Measurements from ENCODE around the gene EDARADD. TPM values are rescaled to one million over a fixed set of nuclear protein-coding genes. Genes with fewer than 3 reads are reported as not detected.

EDARADD gene
- total RNA-seq, 1 donor from 2014 or later, result 1.4 TPM

DNA sequence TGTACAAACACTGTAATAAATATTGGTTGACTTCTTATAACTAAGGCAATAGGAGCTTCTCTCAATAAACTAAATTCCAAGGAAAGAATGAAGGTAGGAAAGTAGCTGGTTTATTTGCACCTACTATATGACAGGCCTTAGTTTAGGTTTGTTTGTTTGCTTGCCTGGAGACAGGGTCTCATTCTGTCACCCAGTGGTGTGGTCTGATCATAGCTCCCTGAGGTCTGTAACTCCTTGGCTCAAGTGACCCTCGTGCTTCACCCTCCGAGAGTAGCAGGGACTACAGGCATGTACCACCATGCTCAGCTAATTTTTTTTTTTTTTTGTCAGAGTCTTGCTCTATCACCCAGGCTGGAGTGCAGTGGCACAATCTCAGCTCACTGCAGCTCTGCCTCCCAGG, 1.9 kb upstream of the EDARADD start:
- Mint-ChIP-seq H3K36me3 (peaks cover 3% of the 10 kb centered on the region), H3K4me1 (peaks cover 14% of the 10 kb centered on the region), H3K4me3 (no peak overlapping the region), H3K9me3 (peaks cover 6% of the 10 kb centered on the region), H3K27ac (no peak overlapping the region), H3K27me3 (ENCODE audit: insufficient read depth, low read depth) (peaks cover 10% of the 10 kb centered on the region)
- H3K4me1 ChIP-seq, result peaks cover 5% of the 10 kb centered on the region
- no peaks in the 10 kb centered on the region for H3K79me2 ChIP-seq (ENCODE audit: low read depth)
- H3K36me3 ChIP-seq, result no peaks in the 10 kb centered on the region
- H2AFZ ChIP-seq (replicated peaks), result no peak overlapping the region
- TF ChIP-seq EZH2 (IDR thresholded peaks at IDR 0.05) (no peak), EZH2phosphoT487 (IDR thresholded peaks at IDR 0.05) (no peak)
- TF ChIP-seq, protein P1, sequence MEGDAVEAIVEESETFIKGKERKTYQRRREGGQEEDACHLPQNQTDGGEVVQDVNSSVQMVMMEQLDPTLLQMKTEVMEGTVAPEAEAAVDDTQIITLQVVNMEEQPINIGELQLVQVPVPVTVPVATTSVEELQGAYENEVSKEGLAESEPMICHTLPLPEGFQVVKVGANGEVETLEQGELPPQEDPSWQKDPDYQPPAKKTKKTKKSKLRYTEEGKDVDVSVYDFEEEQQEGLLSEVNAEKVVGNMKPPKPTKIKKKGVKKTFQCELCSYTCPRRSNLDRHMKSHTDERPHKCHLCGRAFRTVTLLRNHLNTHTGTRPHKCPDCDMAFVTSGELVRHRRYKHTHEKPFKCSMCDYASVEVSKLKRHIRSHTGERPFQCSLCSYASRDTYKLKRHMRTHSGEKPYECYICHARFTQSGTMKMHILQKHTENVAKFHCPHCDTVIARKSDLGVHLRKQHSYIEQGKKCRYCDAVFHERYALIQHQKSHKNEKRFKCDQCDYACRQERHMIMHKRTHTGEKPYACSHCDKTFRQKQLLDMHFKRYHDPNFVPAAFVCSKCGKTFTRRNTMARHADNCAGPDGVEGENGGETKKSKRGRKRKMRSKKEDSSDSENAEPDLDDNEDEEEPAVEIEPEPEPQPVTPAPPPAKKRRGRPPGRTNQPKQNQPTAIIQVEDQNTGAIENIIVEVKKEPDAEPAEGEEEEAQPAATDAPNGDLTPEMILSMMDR (IDR thresholded peaks at IDR 0.05), result no peak
- no peak for DNase-seq (ENCODE audit: low spot score)
- no peak overlapping the region for H3K4me3 ChIP-seq
- H3K9me3 ChIP-seq (ENCODE audit: low read depth), result no peaks in the 10 kb centered on the region
- no peaks in the 10 kb centered on the region for H3F3A ChIP-seq (ENCODE audit: low read depth)
- H3K27ac ChIP-seq, result no peak overlapping the region
- no peaks in the 10 kb centered on the region for H4K20me1 ChIP-seq (ENCODE audit: low read depth)
- no peak overlapping the region for H3K4me2 ChIP-seq
- peaks cover 43% of the 10 kb centered on the region for H3K27me3 ChIP-seq
- no peak overlapping the region for H3K9ac ChIP-seq

DNA sequence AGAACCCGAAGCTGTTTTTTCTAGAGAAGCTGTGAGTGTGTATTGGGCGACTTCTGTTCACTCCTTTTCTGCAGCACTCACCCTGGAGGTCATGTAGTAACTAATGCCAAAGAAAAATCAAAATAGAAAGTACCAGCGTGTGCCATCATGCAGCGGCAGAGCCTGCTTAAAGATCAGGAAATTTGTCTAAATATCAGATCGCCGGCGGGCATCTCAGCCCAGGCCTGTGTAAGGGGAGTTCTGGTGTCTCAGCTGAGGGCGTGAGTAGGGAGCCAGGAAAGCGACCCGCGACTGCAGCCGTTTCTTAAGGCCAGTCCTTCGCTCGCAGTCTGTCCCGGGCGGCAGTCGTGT, 768 bp downstream of the EDARADD start:
- no peak overlapping the region for H3K27ac Mint-ChIP-seq
- no peaks in the 10 kb centered on the region for H3K36me3 Mint-ChIP-seq
- peaks cover 17% of the 10 kb centered on the region for H3K27me3 Mint-ChIP-seq (ENCODE audit: insufficient read depth, low read depth)
- H3K9ac ChIP-seq, result no peak overlapping the region
- H3K9me3 Mint-ChIP-seq, result no peaks in the 10 kb centered on the region
- TF ChIP-seq, protein P1 (IDR thresholded peaks at IDR 0.05), result no peak
- no peak for TF ChIP-seq EZH2 (IDR thresholded peaks at IDR 0.05)
- TF ChIP-seq EZH2phosphoT487 (IDR thresholded peaks at IDR 0.05), result no peak
- peaks cover 53% of the 10 kb centered on the region for H3K27me3 ChIP-seq
- H3K79me2 ChIP-seq (ENCODE audit: low read depth), result no peaks in the 10 kb centered on the region
- no peaks in the 10 kb centered on the region for H4K20me1 ChIP-seq (ENCODE audit: low read depth)
- no peaks in the 10 kb centered on the region for H3K36me3 ChIP-seq
- H3K4me1 ChIP-seq, result peaks cover 9% of the 10 kb centered on the region
- peaks cover 25% of the 10 kb centered on the region for H3K4me1 Mint-ChIP-seq
- H3K4me2 ChIP-seq, result peak overlapping the region; percentile 87
- H3K27ac ChIP-seq, result no peak overlapping the region
- H3K4me3 Mint-ChIP-seq, result peak overlapping the region; percentile 90
- no peaks in the 10 kb centered on the region for H3K9me3 ChIP-seq (ENCODE audit: low read depth)
- peaks cover 3% of the 10 kb centered on the region for H3F3A ChIP-seq (ENCODE audit: low read depth)
- peak overlapping the region; percentile 98 for H2AFZ ChIP-seq (replicated peaks)
- DNase-seq (ENCODE audit: low spot score), result no peak
- H3K4me3 ChIP-seq, result peak overlapping the region; percentile 78

DNA sequence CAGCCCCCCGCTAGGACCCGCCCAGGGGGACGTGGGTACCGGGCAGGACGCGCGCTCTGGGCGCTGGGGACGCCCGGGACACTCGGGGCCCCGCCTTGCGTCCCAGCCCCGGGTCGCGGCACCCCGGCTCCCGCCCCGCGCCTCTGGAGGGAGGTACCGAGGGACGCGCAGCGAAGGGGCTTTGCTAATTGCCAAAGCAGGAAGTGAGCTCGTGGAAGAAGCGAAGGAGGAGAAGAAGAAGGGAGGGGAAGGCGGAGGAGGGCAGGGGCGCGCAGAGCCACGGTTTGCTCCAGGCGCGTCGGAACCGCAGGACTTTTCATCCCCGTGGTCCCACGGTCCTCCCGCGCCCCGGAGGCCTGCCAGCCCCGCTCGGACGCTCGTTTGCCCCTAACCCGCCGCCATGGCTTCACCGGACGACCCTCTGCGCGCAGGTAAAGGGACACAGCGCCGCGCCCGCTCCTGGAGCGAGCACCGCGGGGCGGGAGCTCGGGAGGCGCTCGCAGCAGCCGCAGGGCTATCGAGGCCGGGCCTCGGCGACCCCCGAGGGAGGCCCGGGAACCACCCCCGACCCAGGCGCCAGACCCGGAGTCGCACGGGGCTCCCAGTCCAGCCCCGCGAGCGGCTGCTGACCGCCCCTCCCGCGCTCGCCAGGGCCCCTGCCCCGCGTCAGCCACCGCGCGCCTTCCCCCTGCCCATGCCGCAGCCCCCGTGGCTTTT, 1.3 kb downstream of the EDARADD start:
- H3K27me3 ChIP-seq, result peaks cover 53% of the 10 kb centered on the region
- H3K4me3 Mint-ChIP-seq, result peak overlapping the region; percentile 90
- H3K27me3 Mint-ChIP-seq (ENCODE audit: insufficient read depth, low read depth), result peaks cover 17% of the 10 kb centered on the region
- H3K9ac ChIP-seq, result no peak overlapping the region
- no peak overlapping the region for H3K27ac Mint-ChIP-seq
- TF ChIP-seq EZH2phosphoT487 (IDR thresholded peaks at IDR 0.05), result peak; percentile 45
- TF ChIP-seq EZH2 (IDR thresholded peaks at IDR 0.05), result peak; percentile 53
- TF ChIP-seq, protein P1 (IDR thresholded peaks at IDR 0.05), result peak; percentile 3
- no peaks in the 10 kb centered on the region for H3K79me2 ChIP-seq (ENCODE audit: low read depth)
- H3F3A ChIP-seq (ENCODE audit: low read depth), result peaks cover 8% of the 10 kb centered on the region
- H3K4me1 ChIP-seq, result peaks cover 14% of the 10 kb centered on the region
- peak overlapping the region; percentile 78 for H3K4me3 ChIP-seq
- no peaks in the 10 kb centered on the region for H3K36me3 ChIP-seq
- H3K36me3 Mint-ChIP-seq, result no peaks in the 10 kb centered on the region
- no peak overlapping the region for H3K27ac ChIP-seq
- H4K20me1 ChIP-seq (ENCODE audit: low read depth), result no peaks in the 10 kb centered on the region
- peak overlapping the region; percentile 98 for H2AFZ ChIP-seq (replicated peaks)
- H3K9me3 Mint-ChIP-seq, result no peaks in the 10 kb centered on the region
- peaks cover 30% of the 10 kb centered on the region for H3K4me1 Mint-ChIP-seq
- no peaks in the 10 kb centered on the region for H3K9me3 ChIP-seq (ENCODE audit: low read depth)
- peak overlapping the region; percentile 87 for H3K4me2 ChIP-seq
- peak; percentile 71 for DNase-seq (ENCODE audit: low spot score)

Data from neural progenitor cell (in vitro differentiated cells).